HG03521 (cell line): ENCODE results near the gene GLI2.

Experiments used
- ATAC-seq: cut with Tn5 transposase; IDR thresholded peaks from one replicate; pipeline ENCODE4 v1.9.1; 2021; ENCODE audit warnings: mild to moderate bottlenecking, moderate library complexity; ENCODE audit not compliant: unreplicated experiment

GLI2 gene

GRCh38 chr2:120769076-120769786 is 33.6 kb downstream of the GLI2 start:
- ATAC-seq, result no peak

GRCh38 chr2:120769787-120770120 is 34.1 kb downstream of the GLI2 start:
- ATAC-seq, result no peak

- no peak for ATAC-seq
These were observed 34.5 kb downstream of the GLI2 start for GRCh38 chr2:120770176-120770575.

- ATAC-seq, result no peak
These were observed 35.0 kb downstream of the GLI2 start for GRCh38 chr2:120770641-120771040.

DNA sequence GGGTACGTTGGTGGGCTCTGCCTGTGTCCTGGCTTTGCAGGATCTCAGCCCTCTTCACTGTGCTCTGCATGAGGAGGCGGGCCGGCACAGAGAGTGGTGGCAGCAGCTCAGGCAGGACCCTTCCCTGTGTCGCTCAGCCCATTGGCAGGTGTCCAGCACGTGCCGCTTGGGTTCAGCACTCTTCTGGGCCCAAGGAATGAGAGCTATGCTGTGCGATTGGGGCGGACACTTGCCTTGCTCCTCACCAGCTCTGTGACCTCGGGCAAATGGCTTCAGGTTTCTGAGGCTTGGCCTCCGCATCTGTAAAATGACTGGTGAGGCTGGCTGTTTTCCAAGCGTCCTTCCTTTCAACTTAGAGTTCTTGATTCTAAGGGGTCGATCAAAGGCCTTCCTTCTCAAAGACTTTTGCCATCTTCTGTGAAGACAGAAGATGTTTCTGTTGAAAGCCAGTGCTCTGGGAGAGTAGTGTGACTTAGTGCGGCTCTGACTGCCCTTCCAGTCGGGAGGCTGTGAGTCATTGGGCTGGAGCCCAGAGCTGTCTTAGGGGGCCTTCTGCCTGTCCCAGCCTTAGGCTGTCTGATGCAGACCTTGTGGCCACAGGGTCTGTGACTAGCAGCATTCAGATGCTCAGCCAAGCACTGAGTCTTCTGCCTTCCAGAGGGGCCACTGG is 35.6 kb downstream of the GLI2 start:
- ATAC-seq, result no peak

DNA sequence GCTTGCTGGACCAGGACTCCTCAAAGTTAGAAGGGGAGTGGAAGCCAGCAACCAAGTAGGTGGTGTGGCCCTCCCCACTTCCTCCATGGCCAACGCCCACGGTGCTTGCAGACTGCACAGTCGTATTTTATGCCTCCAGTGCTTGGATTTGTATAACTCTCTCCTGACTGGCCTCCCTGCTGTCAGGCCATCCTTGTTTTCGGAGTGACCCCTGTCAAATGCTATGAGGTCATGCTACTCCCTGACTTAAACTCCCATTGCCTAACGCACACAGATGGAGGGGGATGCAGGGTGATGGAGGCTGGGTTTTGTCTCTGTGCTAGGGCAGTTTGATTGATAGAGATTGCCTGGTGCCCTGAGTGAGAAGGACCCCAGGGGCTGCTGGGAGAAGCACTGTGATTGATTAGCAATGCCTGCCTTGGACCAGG is 36.1 kb downstream of the GLI2 start:
- no peak for ATAC-seq

- no peak for ATAC-seq
These were observed 36.6 kb downstream of the GLI2 start for GRCh38 chr2:120772261-120772660.

GRCh38 chr2:120773186-120773800 is 37.6 kb downstream of the GLI2 start:
- no peak for ATAC-seq

DNA sequence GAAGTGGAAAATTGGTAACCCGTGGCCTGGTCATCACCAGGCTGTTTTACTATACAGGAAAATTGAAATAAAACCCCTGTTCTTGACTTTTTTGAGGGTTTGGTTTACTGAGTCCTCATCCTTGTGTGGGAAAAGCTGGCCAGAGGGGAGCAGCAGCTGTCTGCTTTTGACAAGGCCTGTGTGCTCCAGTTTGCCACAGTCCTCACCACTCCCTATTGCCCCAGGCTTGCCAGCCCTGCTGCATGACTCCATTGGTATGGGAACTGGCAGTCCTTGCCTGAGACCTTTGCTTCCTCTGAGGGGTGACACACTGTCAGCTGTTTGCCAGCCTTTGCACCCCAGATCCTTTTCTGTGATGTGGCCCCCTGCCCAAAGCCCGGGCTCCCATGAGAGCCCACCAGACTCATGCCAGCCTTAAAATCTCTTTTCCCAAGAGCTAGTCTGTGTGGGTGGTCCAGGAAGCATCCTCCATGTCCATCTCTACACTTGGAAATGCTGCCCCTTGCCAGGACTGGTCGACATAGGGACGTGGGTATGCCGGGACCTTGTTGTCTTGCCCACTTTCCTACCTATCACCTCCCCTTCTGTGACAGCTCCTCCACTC is 39.0 kb downstream of the GLI2 start:
- ATAC-seq, result no peak

- no peak for ATAC-seq
These were observed 39.5 kb downstream of the GLI2 start for GRCh38 chr2:120775194-120775593.

- ATAC-seq, result no peak
These were observed 40.3 kb downstream of the GLI2 start for GRCh38 chr2:120775801-120776589.

GRCh38 chr2:120776649-120777048 is 41.0 kb downstream of the GLI2 start:
- ATAC-seq, result no peak

GRCh38 chr2:120777170-120777751 is 41.6 kb downstream of the GLI2 start:
- no peak for ATAC-seq

- ATAC-seq, result no peak
These were observed 42.1 kb downstream of the GLI2 start for GRCh38 chr2:120777787-120778186.

- ATAC-seq, result no peak
These were observed 42.6 kb downstream of the GLI2 start for GRCh38 chr2:120778244-120778643.

DNA sequence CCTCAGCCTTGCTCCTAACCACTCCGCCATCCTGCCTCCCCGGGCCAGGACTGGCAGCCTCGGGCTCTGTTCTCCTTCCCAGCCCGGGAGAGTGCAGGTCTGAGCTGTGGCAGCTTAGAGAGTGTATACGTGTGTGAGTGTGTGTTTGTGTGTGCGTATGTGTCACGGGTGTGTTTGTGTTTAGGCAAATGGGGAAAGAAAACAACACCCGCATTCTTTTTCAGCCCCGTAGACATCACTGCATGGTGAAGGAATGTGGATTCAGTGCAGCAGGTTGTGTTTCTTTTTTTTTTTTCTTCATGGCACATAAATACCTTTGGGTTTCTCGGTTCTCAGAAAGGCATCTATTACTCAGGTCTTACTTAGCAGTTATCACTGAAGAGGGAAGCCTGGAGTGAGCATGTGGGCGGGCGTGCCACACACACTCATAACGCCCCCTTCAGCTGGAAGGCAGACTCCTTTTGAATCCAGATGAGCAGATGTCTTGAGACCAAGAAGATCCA is 44.2 kb downstream of the GLI2 start:
- no peak for ATAC-seq

DNA sequence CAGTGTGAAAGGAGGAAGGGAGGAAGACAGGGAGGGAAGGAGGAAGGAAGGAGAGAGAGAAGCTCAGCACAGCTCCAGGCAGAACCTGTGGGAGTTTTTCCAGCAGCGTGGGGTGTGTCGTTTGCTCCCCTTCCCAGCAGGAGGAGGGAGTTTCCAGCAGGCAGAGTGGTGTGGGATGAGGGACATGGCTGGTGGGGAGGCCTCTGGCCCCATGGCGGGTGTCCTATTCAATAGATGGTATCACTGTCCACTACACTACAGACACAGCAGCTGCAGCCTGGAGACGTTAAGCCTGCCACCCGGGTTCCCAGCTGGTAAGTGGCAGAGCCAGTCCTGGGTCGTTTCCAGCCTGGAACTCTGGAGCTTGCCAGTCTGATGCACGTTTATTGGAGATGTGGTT is 44.7 kb downstream of the GLI2 start:
- ATAC-seq, result no peak

GRCh38 chr2:120783371-120783791 is 47.7 kb downstream of the GLI2 start:
- ATAC-seq, result no peak

- ATAC-seq, result no peak
These were observed 48.3 kb downstream of the GLI2 start for GRCh38 chr2:120783969-120784372.
